ENCODE measurements around the gene FAM217A.
A peak's percentile ranks its signal among the peaks of the same experiment; 100 is the strongest.

The FAM217A gene

DNA sequence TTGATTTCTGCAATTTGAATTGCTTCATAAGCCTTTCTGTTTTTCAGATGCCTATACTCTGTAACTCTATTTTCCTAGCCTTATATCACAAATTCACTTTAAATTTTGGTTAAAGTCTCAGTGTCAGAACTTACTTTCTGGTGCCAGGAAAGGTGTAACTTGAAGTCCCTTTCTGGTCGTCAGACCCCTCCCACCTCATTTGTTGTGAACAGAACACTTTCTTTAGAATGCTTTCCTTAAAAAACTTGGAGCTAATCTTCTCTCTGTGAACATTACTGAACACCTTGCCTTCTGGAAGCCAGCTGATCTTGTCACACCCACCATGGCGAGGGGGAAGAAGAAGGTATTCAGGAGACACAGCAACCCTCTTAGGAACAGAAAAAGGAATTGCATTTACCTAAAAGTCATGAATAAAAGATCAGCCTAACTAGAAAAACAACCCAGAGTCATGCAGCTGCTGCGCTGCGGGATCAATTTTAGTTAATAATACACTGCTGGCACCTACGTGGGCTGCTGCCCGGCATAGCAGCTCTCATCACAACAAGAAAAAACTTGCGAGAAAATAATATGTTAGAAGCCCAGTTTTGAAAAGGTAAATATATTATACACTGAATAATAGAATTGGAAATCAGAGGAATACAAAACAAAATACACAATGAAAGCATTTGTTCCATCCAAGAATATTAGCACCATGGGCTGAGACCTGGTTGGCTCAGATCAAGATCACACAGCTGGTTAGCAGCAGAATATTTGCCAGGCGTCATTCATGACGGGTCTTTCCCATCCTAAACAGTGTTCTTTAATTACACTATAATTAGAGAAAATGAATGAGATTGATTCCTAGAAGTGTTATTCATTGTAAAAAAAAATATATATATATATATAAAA lies 5.8 kb upstream of the FAM217A start:
- no peak for DNase-seq (ENCODE audit: low read depth)

DNA sequence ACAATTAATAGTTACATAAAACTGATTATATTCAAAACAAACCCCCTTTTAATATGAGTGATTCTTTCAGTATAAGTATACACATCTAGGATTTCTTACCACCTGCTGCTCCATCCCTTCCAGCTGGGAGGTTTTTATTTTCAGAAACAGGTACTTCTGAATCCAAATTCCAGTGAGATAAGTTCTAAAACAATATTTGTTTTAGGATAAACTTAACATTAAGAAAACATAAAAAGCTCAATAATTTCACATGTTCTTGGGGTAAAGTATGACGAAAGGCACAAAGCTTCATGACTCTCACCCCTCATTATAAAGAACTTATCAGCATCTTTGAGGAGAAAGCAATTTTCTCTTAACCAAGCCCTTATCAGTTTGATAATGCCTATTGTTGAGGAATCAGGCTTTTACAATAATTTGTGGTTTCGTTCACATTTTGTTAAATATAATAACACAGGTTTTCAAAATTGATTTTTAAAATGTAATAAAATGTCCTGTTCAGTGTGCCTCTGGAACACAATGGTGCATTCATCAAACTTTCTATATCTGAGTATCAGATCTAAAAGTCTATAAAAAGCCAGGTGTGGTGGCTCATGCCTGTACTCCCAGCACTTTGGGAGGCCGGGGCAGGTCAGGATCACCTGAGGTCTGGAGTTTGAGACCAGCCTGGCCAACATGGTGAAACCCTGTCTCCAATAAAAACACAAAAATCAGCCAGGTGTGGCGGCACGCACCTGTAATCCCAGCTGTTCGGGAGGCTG lies 4.3 kb downstream of the FAM217A start:
- DNase-seq (ENCODE audit: low read depth) = no peak

DNA sequence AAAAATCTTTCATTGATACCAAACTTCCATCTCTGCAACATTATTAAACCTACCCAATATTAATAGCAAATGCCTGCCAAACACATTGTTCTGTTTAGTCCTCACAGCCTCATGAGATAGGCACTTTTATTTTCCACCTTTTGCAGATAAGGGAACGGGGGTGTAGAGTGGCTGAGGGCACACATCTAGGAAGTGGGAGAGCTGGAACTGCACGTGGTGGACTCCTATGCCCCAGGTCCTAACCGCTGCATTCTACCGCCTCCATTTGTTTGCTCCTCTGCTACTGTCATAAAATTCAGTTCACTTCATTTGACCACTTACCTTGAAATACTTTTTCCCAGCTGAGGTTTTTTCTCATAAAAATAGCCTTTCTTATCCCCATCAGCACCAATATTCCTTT lies 7.6 kb downstream of the FAM217A start:
- no peak for DNase-seq (ENCODE audit: low read depth)

DNA sequence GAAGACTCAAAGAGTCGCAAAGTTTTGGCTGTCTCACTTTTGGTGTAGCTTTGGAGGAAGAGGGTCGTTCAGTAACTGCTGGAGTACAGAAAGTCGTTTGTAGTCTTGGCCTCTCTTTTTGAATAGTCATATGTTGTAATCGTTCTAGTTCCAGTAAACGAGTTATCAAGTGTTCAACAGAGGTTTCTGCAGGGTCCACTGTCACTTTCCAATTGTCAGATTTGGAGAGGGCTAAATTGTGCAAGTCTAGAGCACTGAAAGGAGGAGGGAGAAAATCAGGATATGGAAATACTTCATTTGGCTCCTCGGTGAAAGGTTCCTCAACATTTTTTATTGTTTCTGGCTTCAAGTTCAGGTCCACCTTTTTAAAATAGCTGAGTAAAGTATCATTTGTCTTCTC lies 9.7 kb downstream of the FAM217A start:
- no peak for DNase-seq (ENCODE audit: low read depth)

DNA sequence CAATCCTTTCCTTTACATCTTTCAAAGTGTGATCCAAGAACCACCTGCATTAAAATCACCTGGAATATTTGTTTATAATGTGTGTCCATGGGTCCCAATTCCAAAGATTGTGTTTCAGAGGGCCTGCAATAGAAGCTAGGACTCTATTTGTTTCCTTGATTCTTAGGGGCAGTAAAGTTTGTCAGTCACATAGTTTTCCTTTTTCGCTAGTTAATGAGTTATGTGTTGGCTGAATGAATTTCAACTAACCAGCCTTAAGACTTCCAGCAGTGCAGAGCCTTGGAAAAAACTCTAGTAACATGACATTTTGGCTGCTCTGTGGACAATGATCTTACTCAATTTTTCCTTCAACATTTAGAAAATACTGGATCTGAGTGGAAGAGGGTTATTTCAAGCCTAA lies 11.3 kb downstream of the FAM217A start:
- no peak for DNase-seq (ENCODE audit: low read depth)

DNA sequence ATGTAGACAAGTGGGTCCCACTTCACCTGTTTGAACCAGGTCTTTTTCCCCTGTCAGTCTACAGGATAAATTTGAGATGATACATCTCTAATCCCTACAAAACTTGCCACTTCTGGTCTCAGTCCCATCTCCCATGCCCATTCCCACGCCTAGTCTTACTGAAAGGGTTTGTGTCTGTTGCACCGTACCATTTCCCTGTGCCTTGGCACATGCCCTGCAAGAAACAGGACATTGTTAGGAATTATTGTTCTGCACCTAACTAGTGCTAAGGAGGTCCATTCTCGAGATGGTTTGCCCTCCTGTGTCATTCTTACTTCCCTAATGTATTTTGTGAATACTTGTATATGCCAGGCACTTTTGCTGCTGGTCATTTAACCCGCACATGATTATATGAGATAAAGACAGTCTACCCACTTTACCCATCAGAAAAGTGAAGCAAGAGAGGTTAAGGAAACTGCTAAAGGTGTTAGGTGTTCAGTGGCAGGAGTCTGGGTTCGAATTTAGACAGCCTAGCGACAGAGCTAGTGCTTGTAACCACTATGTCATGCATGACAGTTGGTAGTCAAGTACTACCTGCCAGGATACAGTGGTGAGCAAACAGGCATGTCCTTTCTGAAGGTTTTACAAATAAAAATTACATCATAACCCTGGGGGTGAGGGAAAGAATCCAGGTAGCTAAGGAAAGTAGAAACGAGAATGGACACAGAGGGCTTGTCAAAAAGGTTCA lies 12.7 kb downstream of the FAM217A start:
- no peak for DNase-seq (ENCODE audit: low read depth)

DNA sequence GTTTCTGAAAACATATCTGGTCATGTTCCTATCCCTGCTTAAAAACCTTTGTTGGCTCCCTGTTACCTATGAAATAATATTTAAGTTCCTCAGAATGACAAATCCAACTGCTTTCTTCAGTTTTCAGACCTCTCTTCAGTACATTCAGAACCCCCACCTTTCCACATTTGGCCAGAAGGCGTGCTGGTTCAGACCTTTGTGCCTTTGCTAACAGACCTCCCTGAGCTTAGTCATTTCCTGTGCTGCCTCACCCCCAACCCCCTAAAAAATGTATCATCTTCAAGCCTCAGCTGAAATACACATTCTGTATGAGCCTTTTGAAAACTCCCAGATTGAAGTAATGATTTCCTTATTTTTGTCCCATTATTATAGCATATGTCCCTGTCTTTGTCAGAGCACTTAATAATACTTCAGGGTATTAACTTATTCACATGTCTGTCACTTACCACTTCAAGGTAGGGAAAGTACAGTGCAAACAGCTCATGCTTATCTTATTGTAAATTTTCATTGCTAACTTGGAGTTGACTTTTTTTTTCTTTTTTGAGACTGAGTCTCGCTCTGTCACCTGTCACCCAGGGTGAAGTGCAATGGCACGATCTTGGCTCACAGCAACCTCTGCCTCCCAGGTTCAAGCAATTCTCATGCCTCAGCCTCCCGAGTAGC lies 19.7 kb downstream of the FAM217A start:
- peak; percentile 37 for DNase-seq (ENCODE audit: low read depth)

DNA sequence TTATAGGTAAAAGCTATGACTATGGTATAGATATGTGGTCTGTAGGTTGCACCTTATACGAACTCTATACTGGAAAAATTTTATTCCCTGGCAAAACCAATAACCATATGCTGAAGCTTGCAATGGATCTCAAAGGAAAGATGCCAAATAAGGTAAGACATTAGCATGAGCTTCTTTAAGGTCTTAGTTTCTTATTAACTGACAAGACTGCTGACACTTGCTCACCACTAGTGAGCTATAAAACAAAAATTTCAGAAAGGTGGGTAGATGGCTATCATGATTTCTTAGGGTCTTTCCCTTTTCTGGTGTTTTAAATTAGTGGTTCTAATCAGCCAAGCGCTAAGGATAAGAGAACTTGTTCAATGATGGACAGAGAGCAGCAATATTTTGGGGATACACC lies 21.9 kb downstream of the FAM217A start:
- no peak for DNase-seq (ENCODE audit: low read depth)

DNA sequence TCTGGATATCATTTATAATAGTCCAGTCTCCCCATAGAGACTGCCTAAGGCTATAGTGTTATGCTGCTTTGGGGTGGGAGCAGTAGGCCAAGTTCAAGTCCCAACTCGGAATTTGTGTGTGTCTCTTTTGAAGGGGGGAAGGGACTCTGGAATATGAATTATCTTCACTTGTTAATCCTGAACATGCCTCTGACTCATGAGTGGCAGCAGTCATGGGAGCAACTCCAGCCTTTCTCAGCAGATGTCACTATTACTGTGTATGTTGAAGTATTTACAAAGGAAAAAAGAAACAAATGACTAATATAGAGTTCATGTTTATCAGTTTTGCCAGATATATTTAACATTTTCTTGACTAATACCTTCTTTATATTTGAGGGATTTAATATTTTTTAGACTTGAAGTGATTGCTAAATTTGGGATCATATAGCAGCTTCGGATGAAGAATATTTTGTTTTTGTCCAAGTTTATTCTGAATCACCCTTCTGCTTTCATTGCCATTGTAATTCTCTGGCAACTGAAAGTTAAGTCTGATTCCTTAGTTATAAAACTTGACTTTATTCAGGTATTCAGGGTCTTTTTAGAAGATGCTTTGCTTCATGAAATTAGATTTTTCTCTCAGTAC lies 23.4 kb downstream of the FAM217A start:
- peak; percentile 27 for DNase-seq (ENCODE audit: low read depth)

DNA sequence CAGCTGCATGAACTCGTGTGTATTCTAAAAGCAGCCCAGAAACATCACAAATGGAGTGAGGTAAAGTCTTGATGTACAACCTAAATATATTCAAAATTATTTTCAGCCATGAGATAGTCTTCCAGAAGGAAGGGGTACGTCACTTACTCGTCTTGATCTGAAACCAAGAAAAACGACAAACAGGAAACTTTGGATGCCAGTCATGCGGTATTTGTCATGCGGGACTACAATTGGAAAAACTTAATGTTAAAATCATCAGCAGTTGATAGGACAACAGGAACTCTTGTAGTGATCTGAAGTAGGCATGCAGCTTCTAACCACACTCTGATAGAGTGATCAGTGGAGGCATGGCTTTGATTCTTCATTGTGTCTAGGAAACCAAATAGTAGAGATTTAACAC lies 29.7 kb downstream of the FAM217A start:
- no peak for DNase-seq (ENCODE audit: low read depth)

DNA sequence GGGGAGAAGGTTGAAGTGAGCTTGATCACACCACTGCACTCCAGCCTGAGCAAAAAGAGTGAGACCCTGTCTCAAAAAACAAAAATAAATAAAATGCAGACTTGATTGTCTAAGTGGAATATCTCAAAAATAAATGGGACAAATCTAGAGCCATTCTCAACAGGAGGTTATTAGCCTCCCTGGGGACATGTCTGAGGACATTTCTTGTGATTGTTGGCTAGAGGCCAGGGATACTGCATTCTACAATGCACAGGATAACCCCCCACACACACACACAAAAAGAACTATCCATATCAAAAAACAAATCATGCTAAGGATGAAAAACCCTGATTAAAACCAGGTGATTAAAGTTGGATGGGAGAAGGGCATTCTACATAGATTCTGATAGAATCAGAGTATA lies 37.5 kb downstream of the FAM217A start:
- no peak for DNase-seq (ENCODE audit: low read depth)

DNA sequence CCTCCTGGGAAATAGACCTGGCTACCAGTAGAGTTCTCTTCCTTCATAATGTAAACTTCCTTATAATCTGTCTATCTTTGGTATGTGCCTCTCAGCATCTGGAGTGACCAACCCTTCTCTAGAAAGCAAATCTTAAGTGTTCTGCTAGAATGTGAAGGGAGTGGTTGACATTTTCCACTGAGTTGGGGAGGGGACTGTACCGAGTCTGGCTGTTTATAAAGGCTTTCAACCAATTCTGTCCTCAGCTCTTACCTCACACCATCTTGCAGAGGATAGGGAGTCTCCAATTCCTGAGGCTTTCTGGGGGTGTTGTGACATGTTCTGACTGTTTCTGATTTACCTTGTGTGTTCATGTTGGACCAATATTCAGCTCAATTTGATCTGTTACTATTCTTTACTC lies 39.6 kb downstream of the FAM217A start:
- no peak for DNase-seq (ENCODE audit: low read depth)

DNA sequence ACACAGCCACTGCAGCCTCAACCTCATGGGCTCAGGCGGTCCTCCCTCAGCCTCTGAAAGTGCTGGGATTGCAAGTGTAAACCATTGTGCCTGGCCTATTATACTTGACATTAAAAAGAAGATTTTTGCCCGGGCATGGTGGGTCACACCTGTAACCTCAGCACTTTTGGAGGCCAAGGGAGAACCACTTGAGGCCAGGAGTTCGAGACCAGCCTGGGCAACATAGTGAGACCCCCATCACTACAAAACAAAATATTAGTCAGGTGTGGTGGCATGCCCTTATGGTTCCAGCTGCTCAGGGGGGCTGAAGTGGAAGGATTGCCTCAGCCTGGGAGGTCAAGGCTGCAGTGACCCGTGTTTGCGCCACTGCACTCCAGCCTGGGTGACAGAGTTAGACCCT lies 42.4 kb downstream of the FAM217A start:
- DNase-seq (ENCODE audit: low read depth) = no peak

DNA sequence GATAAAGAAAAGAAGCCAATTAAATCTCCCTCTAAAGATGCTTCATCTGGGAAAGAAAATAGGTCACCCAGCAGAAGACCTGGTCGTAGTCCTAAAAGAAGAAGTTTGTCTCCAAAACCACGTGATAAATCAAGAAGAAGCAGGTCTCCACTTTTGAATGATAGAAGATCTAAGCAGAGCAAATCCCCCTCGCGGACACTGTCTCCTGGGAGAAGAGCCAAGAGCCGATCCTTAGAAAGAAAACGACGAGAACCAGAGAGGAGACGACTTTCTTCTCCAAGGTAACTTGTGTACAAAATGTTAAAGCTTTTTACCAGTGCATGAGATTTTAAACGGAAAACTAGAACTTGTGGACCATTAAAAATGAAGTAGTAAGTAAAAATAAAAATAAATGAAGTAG lies 46.5 kb downstream of the FAM217A start:
- no peak for DNase-seq (ENCODE audit: low read depth)

DNA sequence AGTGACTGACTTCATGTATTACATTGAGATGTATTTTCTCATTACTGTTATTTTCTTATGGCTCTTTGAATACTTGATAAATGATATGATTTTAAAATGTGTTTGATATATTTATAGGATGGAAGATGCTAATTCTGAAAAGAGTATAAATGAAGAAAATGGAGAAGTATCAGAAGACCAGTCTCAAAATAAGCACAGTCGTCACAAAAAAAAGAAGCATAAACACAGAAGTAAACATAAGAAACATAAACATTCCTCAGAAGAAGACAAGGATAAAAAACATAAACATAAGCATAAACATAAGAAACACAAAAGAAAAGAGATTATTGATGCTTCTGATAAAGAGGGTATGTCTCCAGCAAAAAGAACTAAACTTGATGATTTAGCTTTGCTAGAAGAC lies 47.5 kb downstream of the FAM217A start:
- DNase-seq (ENCODE audit: low read depth) = no peak

DNA sequence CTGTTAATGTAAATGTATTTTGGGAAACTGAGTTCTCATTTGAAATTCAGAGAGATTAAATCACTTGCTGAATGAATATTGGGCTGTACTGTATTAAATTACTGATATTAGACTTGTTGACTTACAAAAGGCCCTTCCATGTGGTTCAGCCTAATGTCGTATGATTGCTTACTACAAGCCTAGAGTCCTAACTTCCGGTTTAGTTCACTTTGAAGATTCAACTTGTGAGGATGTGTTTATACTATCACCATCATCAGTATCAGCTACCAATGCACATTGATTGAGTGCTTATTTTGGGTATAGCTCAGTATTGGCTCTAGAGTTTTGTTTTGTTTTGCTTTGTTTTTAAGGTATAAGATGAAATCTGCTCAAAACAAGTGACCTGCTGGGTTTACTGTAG lies 48.3 kb downstream of the FAM217A start:
- no peak for DNase-seq (ENCODE audit: low read depth)

DNA sequence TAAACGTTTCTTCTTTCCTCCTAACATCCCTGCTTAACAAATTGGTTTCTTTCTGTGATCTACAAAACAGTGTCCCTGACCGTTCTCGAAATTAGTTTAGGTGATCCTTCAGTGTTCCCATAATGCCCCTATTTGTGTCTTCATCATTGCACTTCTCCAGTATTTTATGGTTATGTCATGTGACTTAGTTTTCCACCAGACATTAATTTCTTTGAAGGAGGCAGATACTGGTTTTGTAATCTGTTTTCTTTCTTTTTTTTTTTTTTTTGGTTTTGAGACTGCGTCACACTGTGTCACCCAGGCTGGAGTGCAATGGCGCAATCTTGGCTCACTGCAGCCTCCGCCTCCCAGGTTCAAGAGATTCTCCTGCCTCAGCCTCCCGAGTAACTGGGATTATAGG lies 49.2 kb downstream of the FAM217A start:
- DNase-seq (ENCODE audit: low read depth) = no peak

DNA sequence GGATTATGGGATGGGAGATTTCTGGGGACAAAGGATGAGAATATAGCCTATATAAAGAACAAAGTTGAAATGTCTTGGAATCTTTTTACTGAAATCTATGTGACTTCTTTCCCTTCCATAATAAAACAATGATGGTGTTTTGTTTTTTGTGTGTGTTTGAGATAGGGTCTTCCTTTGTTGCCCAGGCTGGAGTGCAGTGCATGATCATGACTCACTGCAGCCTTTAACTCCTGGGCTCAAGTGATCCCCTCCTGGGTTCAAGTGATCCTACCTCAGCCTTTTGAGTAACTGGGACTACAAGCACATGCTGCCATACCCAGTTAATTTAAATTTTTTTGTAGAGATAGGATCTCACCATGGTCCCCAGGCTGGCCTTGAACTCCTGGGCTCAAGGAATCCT lies 50.9 kb downstream of the FAM217A start:
- no peak for DNase-seq (ENCODE audit: low read depth)

DNA sequence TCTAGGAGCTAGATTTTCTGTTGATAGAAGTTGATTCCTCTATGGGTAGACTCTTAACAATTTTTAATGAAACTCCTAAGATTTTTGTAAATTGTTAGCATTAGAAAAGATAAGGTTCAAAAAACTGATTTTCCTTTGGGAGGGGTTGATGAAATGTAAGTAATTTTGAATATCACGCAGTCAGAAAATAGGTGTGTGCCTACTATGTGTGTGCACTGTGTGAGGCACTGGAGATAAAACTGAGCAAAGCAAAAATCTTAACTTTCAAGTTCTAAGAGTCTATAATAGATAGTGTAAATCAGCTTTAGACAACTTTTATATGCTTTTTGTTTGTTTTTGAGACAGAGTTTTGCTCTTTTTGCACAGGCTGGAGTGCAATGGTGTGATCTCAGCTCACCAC lies 53.3 kb downstream of the FAM217A start:
- no peak for DNase-seq (ENCODE audit: low read depth)

DNA sequence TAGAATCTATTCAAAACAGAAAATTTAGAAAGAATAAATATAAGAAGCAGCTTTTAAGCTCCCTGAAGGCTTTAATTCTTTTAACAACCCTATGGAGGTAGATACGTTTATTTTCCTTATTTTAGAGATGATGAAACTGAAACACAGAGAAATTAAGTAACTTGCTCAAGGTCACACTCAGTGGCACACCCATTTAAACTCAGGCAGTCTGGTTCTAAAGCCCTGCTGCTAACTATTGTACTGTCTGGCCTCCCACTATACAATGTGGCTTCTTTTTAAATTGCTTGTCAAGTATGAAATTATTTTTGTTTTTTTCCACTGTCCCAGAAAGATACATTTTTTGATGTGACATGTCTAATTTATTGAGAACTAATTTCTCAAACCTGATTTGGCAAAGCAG lies 55.7 kb downstream of the FAM217A start:
- DNase-seq (ENCODE audit: low read depth) = no peak

DNA sequence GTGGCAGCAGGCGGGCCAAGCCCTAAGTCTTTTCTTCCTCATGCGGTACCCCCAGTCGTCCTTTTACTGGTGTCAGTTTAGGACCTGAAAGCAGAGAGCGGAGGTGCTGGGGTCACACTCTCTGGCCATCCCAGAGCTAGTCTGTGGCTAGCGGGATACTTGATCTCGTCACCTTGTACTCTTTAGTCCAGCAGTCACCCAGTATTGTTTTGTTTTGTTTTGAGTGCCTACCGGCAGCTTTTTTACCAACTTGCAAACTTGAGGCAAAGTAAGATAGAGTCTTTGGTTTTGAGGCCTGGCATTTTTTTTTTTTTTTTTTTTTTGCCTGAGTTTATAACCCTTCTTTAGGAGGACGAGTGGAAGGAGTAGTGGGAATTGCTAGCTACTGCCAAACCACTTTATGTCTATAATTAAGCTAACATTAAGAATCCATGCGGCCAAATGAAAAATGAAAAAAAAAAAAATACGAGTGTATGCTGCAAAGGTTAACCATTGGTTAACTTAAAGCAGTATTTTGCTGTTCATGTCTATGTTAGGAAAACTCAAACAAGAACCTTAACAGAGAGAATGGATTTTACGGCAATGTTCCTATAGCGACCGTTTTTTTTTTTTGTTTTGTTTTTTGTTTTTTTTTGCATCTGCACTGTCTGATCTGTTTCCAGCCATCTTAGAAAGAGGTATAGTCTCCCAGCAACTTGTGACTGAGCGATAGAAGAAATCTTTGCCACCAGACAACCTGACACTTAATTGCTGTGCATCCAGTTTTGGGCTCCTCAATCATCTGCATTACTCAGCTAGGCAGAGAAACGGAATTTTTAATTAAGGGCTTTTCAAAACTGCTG lies 56.9 kb downstream of the FAM217A start:
- DNase-seq (ENCODE audit: low read depth) = no peak

Measured in GM04503 (cell line).